Activated CD4-positive, alpha-beta T cell treated with anti-CD3 and anti-CD28 coated beads, Interleukin-10, Interleukin-2, amounts not matched to agents 100 ng/mL and 50 ng/mL, durations not matched to agents 16 hours and 8 hours (primary cell): ENCODE measurements around the gene KRABD2.
"Not testable (repeated sequence)": the region's sequence is repeated elsewhere in the genome, so short reads cannot be mapped to it uniquely, and the experiment has no call there.

Source experiments
- DNase-seq: peaks from one replicate; pipeline ENCODE4 v3.0.0-alpha.2; 2020

Gene KRABD2

DNA sequence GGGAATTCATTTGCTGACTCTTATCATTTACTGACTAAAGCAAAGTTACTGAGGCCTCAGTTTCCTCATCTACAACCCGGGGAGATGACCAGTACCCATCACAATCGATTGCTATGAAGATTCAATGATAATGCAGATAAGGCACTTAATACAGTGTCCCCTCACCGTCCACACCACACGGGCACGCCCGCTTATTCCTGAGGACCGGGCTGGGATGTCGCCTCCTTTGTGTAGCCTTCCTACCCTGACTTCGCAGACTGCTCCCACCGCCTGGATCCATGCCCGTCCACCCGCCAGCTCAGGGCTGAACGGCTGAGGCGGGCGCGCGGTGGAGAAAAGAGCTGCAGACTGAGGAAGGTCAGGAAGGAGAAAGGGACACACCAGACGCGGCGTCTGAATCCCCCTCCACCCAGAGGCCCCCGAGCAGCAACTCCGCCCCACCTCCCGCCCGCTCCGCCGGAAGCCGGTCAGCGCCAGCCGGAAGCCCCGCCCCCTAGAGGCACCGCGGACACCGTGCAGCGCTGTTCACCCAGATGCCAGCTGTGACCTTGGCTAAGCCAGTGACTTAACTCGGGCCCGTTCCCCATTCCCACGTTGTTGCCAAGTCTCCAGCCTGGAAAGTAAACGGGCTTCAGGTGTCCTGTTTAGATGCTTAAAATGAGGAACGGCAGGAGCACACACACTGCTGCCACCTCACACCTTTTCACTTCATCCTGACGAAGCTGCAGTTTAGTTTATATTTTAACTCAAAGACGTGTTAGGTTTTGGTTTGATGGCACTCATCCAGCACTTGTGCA lies at the start of gene KRABD2:
TSS of gene KRABD2 (minus strand) at position 434 of the 797 bp plus-strand sequence.
- DNase-seq: peak; percentile 94

DNA sequence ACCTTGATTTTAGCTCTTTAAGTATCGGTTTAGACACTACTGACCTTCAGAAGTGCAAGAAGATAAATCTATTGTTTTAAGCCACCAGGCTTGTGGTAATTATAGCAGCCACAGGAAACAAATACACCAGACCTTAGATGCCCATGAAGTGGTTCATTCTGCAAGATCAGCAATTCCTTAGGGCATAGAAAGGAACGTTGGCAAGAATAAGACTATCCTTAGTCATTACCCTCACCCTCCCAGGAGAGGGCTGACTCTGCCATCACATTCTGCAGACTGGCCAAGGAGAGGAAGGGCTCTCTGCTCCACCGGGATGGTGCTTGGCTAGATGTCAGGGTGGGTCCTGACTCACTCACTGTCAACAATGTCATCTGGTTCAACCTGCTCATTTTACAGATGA lies 45.1 kb upstream of the KRABD2 start:
- no peak for DNase-seq

GRCh38 chr17:8420041-8420934 lies 43.8 kb upstream of the KRABD2 start:
- no peak for DNase-seq

GRCh38 chr17:8419305-8419704 lies 42.8 kb upstream of the KRABD2 start:
- DNase-seq: no peak

DNA sequence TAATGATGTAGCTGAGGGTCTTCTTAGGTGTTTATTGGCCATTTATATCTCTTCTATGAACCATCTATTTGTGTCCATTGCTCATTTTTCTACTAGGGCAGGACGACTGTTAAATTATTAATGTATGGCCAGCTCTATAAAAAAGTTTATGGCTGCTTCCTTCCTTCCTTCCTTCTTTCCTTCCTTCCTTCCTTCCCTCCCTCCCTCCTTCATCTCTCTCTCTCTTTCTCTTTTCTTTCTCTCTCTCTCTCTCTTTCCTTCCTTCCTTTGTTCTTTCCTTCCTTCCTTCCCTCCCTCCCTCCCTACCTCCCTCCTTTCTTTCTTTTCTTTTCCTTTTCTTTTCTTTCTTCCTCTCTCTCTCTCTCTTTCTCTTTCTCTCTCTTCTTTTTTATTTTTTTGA lies 42.0 kb upstream of the KRABD2 start:
- DNase-seq: no peak

DNA sequence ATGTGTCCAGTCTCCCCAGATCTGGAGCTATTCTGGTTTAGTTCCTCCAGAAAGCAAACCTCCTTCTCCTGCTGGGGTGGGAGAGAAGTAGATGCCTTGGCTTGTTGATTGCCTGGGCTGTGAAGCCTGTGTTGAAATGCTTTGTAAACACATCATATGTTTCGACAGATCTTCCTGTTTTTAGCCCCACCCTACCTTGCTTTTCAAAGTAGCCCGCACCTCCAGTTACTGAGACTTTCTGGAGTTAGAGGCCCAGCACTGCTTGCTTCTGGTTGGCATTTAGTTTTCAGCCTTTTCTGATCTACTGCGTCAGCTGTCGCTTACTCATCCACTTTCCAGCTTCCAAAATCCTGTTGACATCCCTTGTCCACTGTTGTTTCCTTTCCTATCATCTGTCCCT lies 41.3 kb upstream of the KRABD2 start:
- no peak for DNase-seq

DNA sequence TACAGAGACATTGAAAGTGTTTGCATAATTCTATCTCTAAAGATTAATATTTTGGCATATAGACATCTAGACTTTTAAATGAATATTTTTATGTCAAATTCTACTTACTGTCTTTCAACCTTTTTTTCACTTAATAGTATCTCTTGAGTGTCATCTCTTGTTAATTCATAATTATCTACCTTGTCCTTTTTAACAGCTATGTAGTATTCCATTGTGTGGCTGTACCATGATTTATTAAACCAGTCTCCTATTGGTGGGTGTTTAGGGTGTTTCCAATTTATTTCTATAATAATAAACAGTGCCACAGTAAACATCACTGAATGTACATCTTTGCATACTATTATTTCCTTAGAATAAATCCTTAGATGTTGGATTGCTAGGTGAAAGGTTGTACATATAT lies 37.4 kb upstream of the KRABD2 start:
- DNase-seq: no peak

DNA sequence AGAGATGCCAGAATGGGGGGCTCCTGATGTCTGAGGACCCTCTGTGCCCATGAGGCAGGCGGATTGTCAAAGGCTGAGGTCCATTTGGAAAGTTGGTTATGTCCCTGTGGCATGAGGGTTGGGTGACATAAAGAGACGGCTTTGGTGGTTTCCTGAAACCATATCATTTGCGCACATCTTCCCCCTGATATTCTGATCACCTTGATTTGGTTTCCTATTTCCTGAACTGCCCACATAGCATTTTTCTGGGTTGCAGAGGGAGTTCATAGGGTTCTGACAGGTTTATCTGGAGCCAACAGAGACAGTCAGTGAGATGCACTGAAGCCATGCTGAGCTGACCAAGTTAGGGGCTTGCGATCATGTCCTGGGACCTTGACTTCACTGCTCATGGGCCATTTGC lies 36.8 kb upstream of the KRABD2 start:
- DNase-seq: no peak

DNA sequence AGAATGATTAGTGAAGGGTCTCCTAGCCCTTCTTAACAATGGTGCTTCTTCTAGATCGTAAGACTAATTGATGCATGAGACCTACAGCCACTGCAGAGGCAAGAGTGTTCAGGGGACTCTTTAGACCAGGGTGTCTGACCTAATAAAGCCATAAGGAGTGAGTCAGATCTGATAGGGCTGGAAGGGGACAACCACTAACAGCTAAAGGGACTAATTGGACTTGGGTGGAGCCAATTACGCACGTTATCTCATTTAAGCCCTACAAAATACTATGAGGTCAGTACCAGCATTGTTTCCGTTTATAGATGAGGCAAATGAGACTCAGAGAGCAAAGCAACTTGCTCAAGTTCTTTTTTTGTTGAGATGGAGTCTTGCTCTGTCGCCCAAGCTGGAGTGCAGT lies 35.6 kb upstream of the KRABD2 start:
- no peak for DNase-seq

DNA sequence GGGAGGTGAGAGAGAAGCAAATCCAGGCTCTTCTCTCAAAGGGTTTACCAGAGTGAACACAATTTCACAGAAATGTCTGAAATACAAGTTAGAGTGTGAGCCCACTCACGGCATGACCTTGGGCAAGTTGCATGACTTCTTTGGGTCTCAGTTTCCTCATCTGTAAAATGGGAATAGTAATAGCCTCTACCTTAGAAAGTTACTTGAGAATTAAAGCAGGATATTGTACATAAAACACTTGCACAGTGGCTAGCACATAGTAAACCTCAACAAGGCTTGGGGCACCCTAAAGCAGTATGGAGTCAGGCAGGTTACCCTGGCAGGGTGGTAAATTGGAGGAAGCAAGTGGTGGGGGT lies 34.4 kb upstream of the KRABD2 start:
- DNase-seq: no peak

DNA sequence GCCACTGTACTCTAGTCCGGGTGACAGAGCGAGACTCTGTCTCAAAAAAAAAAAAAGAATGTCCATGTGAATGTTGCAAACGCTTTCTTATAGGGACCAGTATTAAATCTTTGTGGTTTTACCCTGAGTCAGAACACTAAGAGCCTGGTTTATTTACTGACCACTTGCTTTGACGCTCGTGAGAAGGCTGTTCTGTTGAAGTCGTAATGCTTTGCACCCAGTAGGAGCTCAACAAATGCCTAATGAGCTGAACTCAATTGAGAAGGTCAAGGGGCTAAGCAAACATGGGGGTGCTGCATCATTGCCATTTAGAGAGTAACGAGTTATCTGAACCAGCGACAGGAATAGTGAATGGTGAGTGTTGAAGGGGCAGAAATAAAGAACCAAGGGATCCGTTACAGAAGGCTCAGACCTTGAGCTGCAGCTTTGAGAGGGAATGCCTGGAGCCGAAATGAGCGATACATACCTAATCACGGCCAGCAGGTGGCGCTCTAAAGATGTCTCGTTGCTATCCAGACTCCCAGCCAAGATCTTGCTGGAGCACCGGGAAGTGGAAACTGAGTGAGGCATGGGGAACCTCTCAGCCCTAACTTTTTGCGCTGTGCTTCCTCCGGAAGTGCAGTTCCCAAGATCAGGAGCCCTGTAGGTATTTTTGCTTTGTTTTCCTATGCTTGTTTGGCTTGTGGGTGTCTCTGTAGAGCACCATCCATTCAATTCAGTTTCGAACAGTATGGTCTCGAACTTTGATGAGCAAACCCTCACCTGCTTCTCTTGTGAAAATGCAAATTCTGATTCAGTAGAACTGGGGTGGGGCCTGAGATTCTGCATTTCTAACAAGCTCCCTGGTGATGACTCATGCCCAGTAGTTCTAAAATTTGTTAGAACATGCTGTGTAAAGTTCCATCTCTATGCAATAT lies 33.7 kb upstream of the KRABD2 start:
- peak; percentile 77 for DNase-seq

GRCh38 chr17:8408371-8408770 lies 31.9 kb upstream of the KRABD2 start:
- DNase-seq: no peak

GRCh38 chr17:8406174-8406573 lies 29.7 kb upstream of the KRABD2 start:
- no peak for DNase-seq

DNA sequence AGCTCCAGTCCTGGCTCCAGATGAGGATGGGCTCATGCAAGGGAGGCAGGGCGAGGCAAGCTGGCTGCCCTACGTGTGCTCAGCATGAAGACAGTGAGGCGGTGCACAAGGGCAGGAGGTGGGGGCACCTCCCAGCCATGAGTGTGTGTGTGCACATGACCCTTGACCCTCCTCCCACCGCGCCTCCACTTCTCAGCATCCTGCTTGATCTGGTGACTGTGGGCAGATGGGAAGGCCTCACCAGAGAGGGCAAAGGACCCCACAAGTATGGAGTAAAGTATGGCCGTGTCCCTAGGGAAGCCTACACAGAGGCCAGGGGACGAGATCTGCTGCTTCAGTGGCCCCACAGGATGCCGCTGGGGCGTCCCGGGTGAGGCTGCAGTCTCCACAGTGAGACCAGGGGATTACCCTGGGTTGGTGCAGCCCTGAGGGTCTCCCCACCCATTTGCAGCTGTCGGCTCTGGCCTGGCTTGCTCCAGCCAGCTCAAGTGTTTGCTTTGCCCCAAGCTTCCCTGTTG lies 29.1 kb upstream of the KRABD2 start:
- DNase-seq: no peak

GRCh38 chr17:8402921-8403536 lies 26.5 kb upstream of the KRABD2 start:
- no peak for DNase-seq

- no peak for DNase-seq
Observed at GRCh38 chr17:8401107-8401506, 24.6 kb upstream of the KRABD2 start.

GRCh38 chr17:8398980-8399379 lies 22.5 kb upstream of the KRABD2 start:
- no peak for DNase-seq

DNA sequence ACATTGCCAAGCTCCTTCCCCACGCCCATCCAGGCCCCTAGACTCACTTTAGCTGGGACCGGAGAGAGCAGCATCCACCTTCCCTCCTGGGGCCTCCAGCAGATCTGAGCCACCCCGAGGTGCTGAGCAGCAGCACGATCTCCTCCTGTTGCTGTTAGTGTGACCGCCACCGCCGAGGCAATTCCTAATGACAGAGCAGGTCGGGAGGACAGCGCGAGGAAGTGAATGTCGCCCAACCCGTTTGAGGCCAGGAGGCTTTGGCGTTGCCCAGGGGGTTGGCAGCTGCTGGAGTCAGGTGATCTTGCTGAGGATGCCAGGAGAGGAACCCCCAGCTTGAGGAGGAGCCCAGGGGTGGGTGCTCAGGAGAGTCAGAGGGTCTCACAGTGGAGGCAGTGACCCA lies 21.1 kb upstream of the KRABD2 start, which contains the start of gene RNF222:
TSS of gene RNF222 (minus strand) at position 192 of the 400 bp plus-strand sequence. CDS start 4,366 bp downstream, outside the sequence.
- DNase-seq: no peak

GRCh38 chr17:8394497-8394896 lies 18.0 kb upstream of the KRABD2 start:
- not testable (repeated sequence) for DNase-seq

DNA sequence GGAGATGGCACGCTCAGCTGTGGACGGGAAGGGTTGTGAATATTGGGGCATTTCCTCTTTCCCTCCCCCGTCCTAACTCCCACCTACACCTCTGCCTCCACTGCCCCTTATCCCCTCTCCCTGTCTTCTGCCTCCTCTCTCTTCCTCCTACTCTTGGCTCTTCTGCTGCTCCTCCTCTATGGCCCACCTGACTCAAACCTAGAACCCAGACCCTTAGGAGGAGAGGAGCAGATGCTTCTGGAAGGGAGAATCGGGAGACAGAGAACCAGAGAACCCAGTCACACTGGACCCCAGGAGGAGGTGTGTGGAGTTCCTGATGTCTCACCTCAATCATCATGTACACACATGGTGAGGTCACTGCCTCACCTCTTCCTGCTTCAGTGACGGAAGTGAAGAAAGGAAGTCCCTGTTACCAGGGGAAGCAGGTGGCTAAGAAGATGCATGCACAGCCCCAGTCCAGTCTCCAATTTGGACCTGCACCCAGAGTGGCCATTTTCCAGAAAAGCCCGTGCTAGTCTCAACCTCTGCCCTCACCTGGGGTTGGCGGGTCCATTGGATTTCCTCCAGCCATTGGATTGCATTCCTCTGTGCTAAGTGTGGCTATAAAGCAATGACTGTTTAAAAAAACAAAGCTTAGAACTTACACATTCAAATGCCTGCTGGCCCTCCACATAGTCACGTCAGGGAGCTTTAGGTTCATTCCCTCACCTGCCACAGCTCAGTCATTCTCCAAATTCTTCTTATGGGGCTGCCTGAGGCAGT lies 17.1 kb upstream of the KRABD2 start:
- peak; percentile 49 for DNase-seq
